ENCODE data around the gene HIGD1A.
A peak's percentile ranks its signal among the peaks of the same experiment; 100 is the strongest.

Gene HIGD1A

GRCh38 chr3:42796332-42796885 is 7.9 kb downstream of the HIGD1A start:
- DNase-seq = no peak

GRCh38 chr3:42795621-42796181 is 8.6 kb downstream of the HIGD1A start:
- no peak for DNase-seq

- DNase-seq = no peak
Measured at GRCh38 chr3:42790714-42791229, 13.5 kb downstream of the HIGD1A start.

- DNase-seq = no peak
Measured at GRCh38 chr3:42786631-42787030, 17.7 kb downstream of the HIGD1A start.

GRCh38 chr3:42786212-42786611 is 18.1 kb downstream of the HIGD1A start:
- no peak for DNase-seq

DNA sequence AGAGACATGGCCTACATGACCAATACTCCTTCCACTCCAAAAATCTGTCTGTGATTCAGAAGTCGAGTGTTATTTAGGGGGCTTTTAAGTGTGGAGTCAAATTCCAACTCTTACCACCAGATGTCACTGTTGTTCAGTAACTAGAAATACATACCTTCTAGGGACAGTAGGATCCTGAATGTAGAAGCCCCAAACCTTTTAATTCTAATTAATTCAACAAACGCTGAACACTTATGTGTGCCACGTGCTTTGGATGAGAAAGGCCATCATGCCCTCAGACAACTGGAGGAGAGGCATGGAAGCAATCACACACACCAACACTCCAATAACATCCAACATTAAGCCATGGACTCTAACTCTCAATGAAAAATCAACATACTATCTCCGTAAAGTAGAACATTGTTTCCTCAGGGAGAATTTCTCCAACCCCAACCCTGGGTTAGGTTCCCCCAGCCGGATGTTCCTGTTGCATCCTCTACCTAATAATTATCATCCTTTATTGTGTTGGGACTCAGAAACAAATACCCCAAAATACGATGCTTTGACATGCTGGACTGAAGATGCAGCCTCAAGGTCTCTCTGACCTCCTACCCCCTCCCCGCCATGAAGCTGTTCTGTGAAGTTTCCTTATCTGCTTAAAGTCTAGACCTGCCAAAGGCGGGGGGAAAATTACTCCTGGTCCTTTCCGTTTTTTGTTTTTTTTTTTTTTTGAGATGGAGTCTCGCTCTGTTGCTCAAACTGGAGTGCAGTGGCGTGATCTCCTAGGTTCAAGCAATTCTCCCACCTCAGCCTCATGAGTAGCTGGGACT is 23.2 kb downstream of the HIGD1A start:
- DNase-seq = no peak

DNA sequence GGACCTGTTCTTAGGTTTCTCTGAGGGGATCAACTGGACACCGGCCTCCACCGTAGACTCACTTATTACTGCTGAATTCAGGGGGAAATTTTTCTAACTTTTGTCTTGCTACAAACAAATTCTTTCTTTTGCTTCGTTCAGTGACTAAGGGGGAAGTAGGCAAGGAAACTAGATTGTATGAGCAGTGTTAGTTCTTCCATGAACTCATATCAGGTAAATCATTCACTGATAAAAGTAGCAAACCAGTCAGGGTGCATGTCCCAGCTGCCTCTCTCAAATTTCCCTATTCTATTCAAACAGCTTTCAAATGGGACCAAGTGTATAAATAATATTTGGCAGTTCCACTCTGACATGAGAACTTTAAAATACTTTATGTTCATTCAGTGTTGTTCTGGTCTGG is 23.9 kb downstream of the HIGD1A start:
- DNase-seq = no peak

DNA sequence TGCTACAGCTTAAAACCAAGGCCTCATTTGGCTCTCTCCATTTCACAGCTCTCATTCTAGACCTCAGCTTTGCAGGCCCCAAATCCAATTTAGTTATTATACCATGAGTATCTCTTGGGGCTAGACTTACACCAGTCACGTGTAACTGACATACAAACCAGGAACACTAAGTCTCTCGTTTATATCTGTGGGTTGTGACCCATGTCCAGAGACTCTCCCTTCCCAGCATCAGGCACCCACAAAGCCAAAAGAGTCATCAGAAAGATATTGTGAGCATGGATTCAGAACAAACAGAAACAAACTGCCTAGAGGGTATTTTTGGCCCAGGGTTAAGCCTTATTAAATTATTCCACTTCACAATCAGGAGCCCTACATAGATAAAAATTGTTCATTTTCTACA is 25.6 kb downstream of the HIGD1A start:
- no peak for DNase-seq

DNA sequence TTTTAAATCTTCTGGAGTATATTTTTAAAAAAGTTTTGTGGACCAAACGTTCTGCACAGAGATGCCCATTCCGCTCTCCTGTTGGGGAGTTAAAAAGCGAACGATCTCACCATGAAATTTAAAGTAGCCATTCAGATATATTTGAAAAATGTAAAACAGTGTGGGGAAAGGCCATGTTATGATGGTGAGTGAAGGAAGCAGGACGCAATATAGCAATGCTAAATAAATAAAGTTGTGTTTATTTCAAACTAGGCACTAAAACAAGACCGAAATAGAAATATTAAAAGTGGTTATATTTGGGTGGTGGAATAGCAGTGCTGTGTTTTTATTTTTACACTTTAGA is 30.9 kb downstream of the HIGD1A start:
- DNase-seq = no peak

DNA sequence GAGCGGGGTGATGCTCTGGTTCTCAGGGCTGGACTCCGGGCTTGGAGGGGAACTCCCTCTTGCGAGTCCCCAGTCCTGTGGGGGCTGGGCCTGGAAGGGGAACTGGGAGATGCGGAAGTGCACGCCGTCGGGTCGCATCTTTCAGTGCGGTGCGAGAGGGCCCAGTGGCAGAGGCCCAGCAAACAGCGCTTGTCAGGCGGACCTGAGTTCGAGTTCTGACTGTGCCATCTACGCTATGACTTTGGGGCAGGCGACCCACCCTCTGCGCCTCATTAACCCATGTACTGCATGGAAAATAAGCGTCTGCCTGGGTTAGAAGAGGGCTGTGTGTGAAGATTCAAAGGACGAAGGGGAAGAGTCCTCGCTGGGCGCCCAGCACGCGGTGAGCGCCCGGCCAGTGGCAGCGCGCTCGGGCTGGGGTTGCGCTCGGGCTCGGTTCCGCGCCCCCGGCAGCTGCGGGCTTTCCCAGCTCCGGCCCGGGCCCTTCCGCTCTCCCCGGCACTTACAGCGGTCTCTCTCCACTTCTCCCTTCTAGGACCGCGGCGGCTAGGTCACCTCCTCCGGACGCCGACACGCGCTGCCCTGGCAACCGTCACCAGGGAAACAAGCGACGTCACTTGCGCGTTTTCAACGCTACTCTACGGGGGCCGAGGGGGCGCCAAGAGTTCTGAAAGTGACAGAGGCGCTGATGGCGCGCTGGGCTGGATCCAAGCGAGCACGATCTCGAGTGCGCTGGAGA is 31.5 kb downstream of the HIGD1A start, which contains the start of gene CCDC13:
TSS of gene CCDC13 (minus strand) at position 584 of the 739 bp plus-strand sequence. CDS start 14,908 bp downstream, outside the sequence.
- DNase-seq = peak; percentile 56 to 77 (median 66)

GRCh38 chr3:42771271-42771670 is 33.0 kb downstream of the HIGD1A start:
- no peak for DNase-seq

- no peak for DNase-seq
Measured at GRCh38 chr3:42769477-42770131, 34.7 kb downstream of the HIGD1A start.

- DNase-seq = no peak
Measured at GRCh38 chr3:42764561-42765295, 39.6 kb downstream of the HIGD1A start.

GRCh38 chr3:42764115-42764514 is 40.2 kb downstream of the HIGD1A start:
- no peak for DNase-seq

DNA sequence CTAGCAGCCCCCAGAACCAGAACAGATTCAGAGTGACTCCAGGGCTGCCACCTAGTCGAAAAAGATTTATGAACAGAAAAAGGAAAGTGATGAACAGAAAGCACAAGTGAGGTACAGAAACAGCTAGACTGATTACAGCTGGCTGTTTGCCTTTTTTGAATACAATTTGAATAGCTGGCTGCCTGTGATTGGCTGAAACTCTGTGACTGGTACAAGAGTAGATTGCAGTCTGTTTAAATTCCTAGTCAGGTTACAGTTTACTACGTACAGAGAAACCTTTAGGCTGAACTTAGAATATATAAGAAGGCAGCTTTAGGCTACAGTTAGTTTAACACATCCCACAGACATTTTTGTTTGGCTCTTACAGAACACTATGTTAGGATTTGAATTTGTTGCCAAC is 41.3 kb downstream of the HIGD1A start:
- no peak for DNase-seq

DNA sequence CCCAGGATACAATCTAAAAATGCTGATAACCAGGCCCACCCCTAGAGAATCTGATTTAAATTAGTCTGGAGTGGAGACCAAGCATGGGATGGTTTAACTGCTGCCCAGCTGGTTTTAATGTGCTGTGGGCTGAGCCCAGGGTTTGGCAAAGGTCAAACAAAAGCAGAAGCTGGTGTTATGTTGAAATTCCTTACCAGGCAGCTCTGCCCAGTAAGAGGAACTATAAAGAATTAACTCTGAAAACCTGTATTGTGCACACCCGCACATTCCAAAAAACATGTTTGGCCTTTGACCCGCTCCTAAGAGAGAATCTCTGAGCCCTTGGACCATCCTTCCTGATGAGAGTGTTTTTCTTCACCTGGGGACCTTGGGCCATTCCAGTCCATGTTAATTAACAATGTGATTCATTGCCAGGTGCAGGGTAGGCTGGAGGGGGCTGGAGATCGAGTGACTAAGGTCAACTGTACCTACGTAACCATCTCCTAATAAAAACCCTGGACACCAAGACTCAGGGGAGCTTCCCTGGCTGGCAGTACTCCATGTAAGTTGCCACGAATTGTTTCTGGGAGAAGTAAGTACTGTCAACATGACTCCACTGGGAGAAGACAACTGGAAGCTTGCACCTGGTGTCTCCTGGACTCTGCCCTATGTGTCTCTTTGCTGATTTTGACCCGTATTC is 42.1 kb downstream of the HIGD1A start:
- DNase-seq = no peak

DNA sequence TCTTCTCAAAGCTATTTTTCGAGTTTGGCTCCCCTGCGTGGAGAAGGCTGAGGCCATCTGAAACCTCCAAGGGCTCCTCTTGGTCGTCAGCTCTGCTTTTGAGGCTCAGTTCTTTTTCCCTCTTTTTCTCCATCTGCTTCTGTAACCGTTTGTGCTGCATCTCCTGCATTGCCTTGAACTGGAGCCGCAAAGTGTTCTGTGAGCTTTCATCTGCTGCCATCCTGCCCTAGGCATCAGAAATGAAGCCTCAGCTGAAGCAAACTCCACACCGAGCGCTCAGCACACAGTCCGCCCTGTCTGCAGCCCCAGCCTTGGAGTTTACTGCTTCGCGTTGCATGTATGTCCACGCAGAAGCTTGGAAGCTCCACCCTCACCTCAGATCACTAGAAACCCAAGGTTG is 46.2 kb downstream of the HIGD1A start:
- no peak for DNase-seq

DNA sequence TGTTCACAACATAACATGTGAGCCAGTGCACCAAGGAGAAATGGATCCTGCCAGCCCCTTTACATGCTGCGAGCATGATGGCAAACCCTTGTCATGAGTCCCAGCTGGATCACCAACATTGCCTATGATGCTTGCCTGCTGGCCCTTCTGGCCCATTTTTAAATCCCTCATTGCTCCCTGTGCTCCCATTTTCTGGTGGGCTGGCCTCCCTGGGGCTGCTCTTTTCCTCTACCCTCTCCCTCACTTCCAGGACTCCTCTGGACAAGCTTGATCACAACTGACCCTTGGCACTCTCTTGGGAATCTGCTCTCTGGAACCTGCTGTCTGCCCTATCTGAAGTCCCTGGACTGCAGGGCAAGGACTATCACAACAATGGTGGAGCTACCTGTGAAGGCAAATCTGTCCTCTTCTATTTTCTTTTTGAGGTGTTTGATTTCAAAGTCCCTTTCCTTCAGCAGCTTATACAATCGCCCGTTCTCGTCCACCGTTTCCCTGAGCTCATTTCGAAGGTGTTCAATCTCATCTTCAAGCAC is 47.5 kb downstream of the HIGD1A start:
- DNase-seq = no peak

GRCh38 chr3:42755681-42756578 is 48.4 kb downstream of the HIGD1A start:
- DNase-seq = no peak

- DNase-seq = no peak
Measured at GRCh38 chr3:42753757-42754156, 50.5 kb downstream of the HIGD1A start.
